Measurements from ENCODE around the gene ANTXR2. TPM values are rescaled to one million over a fixed set of nuclear protein-coding genes. Genes with fewer than 3 reads are reported as not detected.

ANTXR2 gene
- total and polyA plus RNA-seq, 2 donors (not counting 3 experiments of a cell fraction or from before 2014, with no cell fraction given) = 6.6 to 64.6 TPM

DNA sequence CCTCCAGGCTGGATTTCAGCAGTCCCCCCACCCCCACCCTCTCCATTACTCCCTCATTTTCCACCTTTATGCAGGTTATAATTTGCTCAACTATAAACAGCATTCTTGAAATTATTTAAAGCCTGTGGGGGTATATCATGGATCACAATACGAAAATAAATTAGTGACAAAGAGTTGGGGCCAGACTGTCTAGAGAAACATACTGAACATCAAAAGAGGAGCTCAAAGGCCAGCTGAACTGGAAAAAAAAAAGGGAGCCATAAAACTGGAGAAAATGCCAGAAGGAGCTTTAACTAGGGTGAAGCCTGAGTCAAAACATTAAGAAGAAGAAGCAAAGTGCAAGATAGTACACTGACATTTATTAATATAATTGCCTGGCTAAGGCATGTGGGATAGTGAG lies 137.8 kb downstream of the ANTXR2 start:
- Histone ChIP-seq H3K27me3 (ENCODE audit: control insufficient read depth in 2 of 2, insufficient read depth in 2 of 2, low read length in 2 of 2) (no peaks in the 10 kb centered on the region), H3K9me1 (replicated peaks; ENCODE audit: control insufficient read depth, extremely low read depth, insufficient read depth, low read length) (no peaks in the 10 kb centered on the region), H2AFZ (ENCODE audit: low read depth, low read length) (no peak overlapping the region), H3K4me1 (ENCODE audit: control insufficient read depth, extremely low read depth, insufficient read depth, low read length) (no peaks in the 10 kb centered on the region), H4K20me1 (replicated peaks; ENCODE audit: control insufficient read depth, extremely low read depth, insufficient read depth, low read length) (no peaks in the 10 kb centered on the region), H3K9me3 (replicated peaks; ENCODE audit: control insufficient read depth, insufficient read depth, low read length) (no peaks in the 10 kb centered on the region), H3K79me2 (ENCODE audit: control insufficient read depth, insufficient read depth, low read length) (no peaks in the 10 kb centered on the region), H3K36me3 (ENCODE audit: control insufficient read depth in 2 of 2, extremely low read depth in 1 of 2, insufficient read depth in 2 of 2, low read length in 2 of 2) (no peaks in the 10 kb centered on the region), H3K9ac (replicated peaks; ENCODE audit: extremely low read depth, insufficient read depth, low read length) (no peak overlapping the region), H3K4me2 (ENCODE audit: insufficient read depth, low read length) (no peak overlapping the region), H3K4me3 (replicated peaks in 1 of 3; ENCODE audit: insufficient read depth in 1 of 3, low read depth in 1 of 3, low read length in 3 of 3) (no peak overlapping the region), H3K27ac (ENCODE audit: insufficient read depth, low read depth, low read length) (no peak overlapping the region)
- ChIA-PET CTCF (interaction anchor here (1.0 to 1.8 kb wide), 3 partner anchors 10 to 18 kb away, joined by 3 to 4 read pairs (median 4); no protein-coding TSS in a partner anchor), POLR2A (interaction anchor here (0.7 kb wide), 1 partner anchor 48 kb away, joined by 3 read pairs; no protein-coding TSS in a partner anchor)
- intact Hi-C loops (cut with micrococcal nuclease) = no loop called here
- no peak for TF ChIP-seq MYC (IDR thresholded peaks at IDR 0.05; ENCODE audit: low read depth, low read length)
- TF ChIP-seq GATA2 (IDR thresholded peaks at IDR 0.05; ENCODE audit: insufficient read depth, insufficient read length, low read depth, low read length) = no peak
- TF ChIP-seq EZH2 (IDR thresholded peaks at IDR 0.05; ENCODE audit: borderline replicate concordance, low read depth, low read length, severe bottlenecking) = no peak
- TF ChIP-seq JUN (IDR thresholded peaks at IDR 0.05; ENCODE audit: borderline replicate concordance, insufficient read depth, insufficient read length, low read depth) = no peak
- no peak for FAIRE-seq
- no TSS peak for BruUV-seq (replicated peaks)
- DNase-seq (ENCODE audit: low read depth, low spot score) = no peak
- dilution Hi-C loops (cut with MboI; ENCODE audit: extremely low pct_ligation_motif_present, low sequenced_read_pairs) = no loop called here

DNA sequence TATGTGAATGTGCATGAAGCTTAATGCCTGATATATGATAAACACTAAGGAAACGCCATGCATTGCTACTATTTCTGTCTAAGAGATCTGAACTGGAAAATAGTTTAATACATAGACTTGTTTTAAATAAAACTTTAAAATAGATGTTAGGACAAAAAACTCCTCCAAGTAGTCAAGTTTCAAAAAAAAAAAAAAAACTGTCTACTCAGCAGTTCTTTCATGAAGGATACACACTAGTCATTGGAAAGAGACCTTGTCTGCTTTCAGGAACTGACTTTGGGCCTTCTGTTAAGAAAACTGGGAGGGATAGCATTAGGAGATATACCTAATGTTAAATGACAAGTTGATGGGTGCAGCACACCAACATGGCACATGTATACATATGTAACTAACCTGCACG lies 138.4 kb downstream of the ANTXR2 start:
- ChIA-PET POLR2A (no interaction called here), CTCF (interaction anchor here (0.7 kb wide), 1 partner anchor 12 kb away, joined by 3 read pairs; no protein-coding TSS in a partner anchor)
- Histone ChIP-seq H3K4me1 (ENCODE audit: control insufficient read depth, extremely low read depth, insufficient read depth, low read length) (no peaks in the 10 kb centered on the region), H3K9me3 (replicated peaks; ENCODE audit: control insufficient read depth, insufficient read depth, low read length) (no peaks in the 10 kb centered on the region), H3K4me2 (ENCODE audit: insufficient read depth, low read length) (no peak overlapping the region), H3K27ac (ENCODE audit: insufficient read depth, low read depth, low read length) (no peak overlapping the region), H3K36me3 (ENCODE audit: control insufficient read depth in 2 of 2, extremely low read depth in 1 of 2, insufficient read depth in 2 of 2, low read length in 2 of 2) (no peaks in the 10 kb centered on the region), H3K9ac (replicated peaks; ENCODE audit: extremely low read depth, insufficient read depth, low read length) (no peak overlapping the region), H3K27me3 (ENCODE audit: control insufficient read depth in 2 of 2, insufficient read depth in 2 of 2, low read length in 2 of 2) (no peaks in the 10 kb centered on the region), H4K20me1 (replicated peaks; ENCODE audit: control insufficient read depth, extremely low read depth, insufficient read depth, low read length) (no peaks in the 10 kb centered on the region), H3K9me1 (replicated peaks; ENCODE audit: control insufficient read depth, extremely low read depth, insufficient read depth, low read length) (no peaks in the 10 kb centered on the region), H2AFZ (ENCODE audit: low read depth, low read length) (no peak overlapping the region), H3K4me3 (replicated peaks in 1 of 3; ENCODE audit: insufficient read depth in 1 of 3, low read depth in 1 of 3, low read length in 3 of 3) (no peak overlapping the region), H3K79me2 (ENCODE audit: control insufficient read depth, insufficient read depth, low read length) (no peaks in the 10 kb centered on the region)
- dilution Hi-C loops (cut with MboI; ENCODE audit: extremely low pct_ligation_motif_present, low sequenced_read_pairs) (no loop called here), intact Hi-C loops (cut with micrococcal nuclease) (no loop called here)
- FAIRE-seq (no peak), DNase-seq (ENCODE audit: low read depth, low spot score) (no peak)
- TF ChIP-seq, protein P1, sequence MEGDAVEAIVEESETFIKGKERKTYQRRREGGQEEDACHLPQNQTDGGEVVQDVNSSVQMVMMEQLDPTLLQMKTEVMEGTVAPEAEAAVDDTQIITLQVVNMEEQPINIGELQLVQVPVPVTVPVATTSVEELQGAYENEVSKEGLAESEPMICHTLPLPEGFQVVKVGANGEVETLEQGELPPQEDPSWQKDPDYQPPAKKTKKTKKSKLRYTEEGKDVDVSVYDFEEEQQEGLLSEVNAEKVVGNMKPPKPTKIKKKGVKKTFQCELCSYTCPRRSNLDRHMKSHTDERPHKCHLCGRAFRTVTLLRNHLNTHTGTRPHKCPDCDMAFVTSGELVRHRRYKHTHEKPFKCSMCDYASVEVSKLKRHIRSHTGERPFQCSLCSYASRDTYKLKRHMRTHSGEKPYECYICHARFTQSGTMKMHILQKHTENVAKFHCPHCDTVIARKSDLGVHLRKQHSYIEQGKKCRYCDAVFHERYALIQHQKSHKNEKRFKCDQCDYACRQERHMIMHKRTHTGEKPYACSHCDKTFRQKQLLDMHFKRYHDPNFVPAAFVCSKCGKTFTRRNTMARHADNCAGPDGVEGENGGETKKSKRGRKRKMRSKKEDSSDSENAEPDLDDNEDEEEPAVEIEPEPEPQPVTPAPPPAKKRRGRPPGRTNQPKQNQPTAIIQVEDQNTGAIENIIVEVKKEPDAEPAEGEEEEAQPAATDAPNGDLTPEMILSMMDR (IDR thresholded peaks at IDR 0.05; ENCODE audit: extremely low read depth in 1 of 2, insufficient read depth in 1 of 2, low read depth in 1 of 2, low read length in 2 of 2) = no peak
- TF ChIP-seq GATA2 (IDR thresholded peaks at IDR 0.05; ENCODE audit: insufficient read depth, insufficient read length, low read depth, low read length) = no peak
- no peak for TF ChIP-seq POLR2A (IDR thresholded peaks at IDR 0.05; ENCODE audit: low read depth, low read length)
- TF ChIP-seq FOS (IDR thresholded peaks at IDR 0.05; ENCODE audit: borderline replicate concordance, insufficient read depth, low read length) = no peak
- TF ChIP-seq, protein P2, sequence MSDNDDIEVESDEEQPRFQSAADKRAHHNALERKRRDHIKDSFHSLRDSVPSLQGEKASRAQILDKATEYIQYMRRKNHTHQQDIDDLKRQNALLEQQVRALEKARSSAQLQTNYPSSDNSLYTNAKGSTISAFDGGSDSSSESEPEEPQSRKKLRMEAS (IDR thresholded peaks at IDR 0.05; ENCODE audit: insufficient read depth, insufficient read length) = no peak
- TF ChIP-seq MYC (IDR thresholded peaks at IDR 0.05; ENCODE audit: low read depth, low read length) = no peak
- TF ChIP-seq EZH2 (IDR thresholded peaks at IDR 0.05; ENCODE audit: borderline replicate concordance, low read depth, low read length, severe bottlenecking) = no peak
- no peak for TF ChIP-seq JUN (IDR thresholded peaks at IDR 0.05; ENCODE audit: borderline replicate concordance, insufficient read depth, insufficient read length, low read depth)
- no peak for TF ChIP-seq POLR2AphosphoS5 (IDR thresholded peaks at IDR 0.05; ENCODE audit: insufficient read depth, low read depth, low read length)
- BruUV-seq (replicated peaks) = no TSS peak

All from endothelial cell of umbilical vein (primary cell).